ENCODE data around the gene DEXI. TPM values are rescaled to one million over a fixed set of nuclear protein-coding genes. Genes with fewer than 3 reads are reported as not detected.

Gene DEXI
- total and polyA plus RNA-seq, 2 of the 13 experiments (the other 11 are each of a cell fraction or from before 2014, with no cell fraction given) = 51.5 to 70.4 TPM

DNA sequence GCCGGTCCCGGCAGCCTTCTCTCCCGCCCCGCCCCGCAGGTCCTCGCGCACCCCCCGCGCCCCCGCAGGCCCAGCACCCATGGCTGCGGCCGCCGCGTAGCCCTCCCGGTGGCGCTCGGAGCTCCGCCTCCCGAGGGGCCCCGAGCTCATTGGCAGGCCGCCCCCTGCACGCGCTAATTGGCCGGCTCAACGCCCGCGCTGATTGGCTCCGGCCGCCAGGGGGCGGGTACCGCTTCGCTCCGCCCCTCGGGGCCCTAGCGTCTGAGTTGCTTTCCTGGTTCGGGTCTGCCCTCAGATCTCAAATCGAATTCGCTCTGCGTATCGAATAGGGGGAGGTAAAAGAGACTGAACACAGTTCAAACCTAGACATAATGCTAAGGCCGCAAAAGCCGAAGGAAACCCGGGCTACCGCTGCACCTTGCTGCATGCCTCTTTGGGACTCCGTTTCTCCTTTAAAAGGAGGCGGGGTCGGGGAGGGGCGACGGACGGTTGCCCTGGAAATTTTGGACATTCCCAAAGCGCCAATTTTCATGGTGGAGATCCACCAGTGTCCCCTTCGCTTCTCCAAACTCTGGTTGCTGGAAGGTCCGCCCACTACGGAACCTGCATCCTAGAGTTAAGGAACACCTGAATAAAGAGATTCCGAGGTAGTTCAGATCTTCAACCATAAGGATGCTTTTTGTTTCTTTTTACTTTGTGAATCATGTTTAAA is at the start of gene DEXI (continued):
- TF ChIP-seq, protein P1, sequence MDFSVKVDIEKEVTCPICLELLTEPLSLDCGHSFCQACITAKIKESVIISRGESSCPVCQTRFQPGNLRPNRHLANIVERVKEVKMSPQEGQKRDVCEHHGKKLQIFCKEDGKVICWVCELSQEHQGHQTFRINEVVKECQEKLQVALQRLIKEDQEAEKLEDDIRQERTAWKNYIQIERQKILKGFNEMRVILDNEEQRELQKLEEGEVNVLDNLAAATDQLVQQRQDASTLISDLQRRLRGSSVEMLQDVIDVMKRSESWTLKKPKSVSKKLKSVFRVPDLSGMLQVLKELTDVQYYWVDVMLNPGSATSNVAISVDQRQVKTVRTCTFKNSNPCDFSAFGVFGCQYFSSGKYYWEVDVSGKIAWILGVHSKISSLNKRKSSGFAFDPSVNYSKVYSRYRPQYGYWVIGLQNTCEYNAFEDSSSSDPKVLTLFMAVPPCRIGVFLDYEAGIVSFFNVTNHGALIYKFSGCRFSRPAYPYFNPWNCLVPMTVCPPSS (IDR thresholded peaks at IDR 0.05) = no peak
- TF ChIP-seq HOXA9 (CRISPR knock-in tag; IDR thresholded peaks at IDR 0.05; ENCODE audit: borderline replicate concordance) = no peak
- TF ChIP-seq, protein P2, sequence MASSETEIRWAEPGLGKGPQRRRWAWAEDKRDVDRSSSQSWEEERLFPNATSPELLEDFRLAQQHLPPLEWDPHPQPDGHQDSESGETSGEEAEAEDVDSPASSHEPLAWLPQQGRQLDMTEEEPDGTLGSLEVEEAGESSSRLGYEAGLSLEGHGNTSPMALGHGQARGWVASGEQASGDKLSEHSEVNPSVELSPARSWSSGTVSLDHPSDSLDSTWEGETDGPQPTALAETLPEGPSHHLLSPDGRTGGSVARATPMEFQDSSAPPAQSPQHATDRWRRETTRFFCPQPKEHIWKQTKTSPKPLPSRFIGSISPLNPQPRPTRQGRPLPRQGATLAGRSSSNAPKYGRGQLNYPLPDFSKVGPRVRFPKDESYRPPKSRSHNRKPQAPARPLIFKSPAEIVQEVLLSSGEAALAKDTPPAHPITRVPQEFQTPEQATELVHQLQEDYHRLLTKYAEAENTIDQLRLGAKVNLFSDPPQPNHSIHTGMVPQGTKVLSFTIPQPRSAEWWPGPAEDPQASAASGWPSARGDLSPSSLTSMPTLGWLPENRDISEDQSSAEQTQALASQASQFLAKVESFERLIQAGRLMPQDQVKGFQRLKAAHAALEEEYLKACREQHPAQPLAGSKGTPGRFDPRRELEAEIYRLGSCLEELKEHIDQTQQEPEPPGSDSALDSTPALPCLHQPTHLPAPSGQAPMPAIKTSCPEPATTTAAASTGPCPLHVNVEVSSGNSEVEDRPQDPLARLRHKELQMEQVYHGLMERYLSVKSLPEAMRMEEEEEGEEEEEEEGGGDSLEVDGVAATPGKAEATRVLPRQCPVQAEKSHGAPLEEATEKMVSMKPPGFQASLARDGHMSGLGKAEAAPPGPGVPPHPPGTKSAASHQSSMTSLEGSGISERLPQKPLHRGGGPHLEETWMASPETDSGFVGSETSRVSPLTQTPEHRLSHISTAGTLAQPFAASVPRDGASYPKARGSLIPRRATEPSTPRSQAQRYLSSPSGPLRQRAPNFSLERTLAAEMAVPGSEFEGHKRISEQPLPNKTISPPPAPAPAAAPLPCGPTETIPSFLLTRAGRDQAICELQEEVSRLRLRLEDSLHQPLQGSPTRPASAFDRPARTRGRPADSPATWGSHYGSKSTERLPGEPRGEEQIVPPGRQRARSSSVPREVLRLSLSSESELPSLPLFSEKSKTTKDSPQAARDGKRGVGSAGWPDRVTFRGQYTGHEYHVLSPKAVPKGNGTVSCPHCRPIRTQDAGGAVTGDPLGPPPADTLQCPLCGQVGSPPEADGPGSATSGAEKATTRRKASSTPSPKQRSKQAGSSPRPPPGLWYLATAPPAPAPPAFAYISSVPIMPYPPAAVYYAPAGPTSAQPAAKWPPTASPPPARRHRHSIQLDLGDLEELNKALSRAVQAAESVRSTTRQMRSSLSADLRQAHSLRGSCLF (CRISPR knock-in tag; IDR thresholded peaks at IDR 0.05; ENCODE audit: borderline replicate concordance) = no peak
- no peak for TF ChIP-seq ZNF20 (CRISPR knock-in tag; IDR thresholded peaks at IDR 0.05)
- TF ChIP-seq ZNF839 (CRISPR knock-in tag; IDR thresholded peaks at IDR 0.05; ENCODE audit: borderline replicate concordance) = no peak
- TF ChIP-seq PPARG (CRISPR knock-in tag; conservative IDR thresholded peaks at IDR 0.05) = peak; percentile 44; the same call in 1 of the 2 replicates
- TF ChIP-seq SMYD3 (CRISPR knock-in tag; IDR thresholded peaks at IDR 0.05) = no peak
- TF ChIP-seq ZBTB20 (CRISPR knock-in tag; IDR thresholded peaks at IDR 0.05; ENCODE audit: borderline replicate concordance, low read depth) = no peak; the same call in 1 of the 2 replicates
- TF ChIP-seq ZSCAN12 (CRISPR knock-in tag; IDR thresholded peaks at IDR 0.05) = no peak
- TF ChIP-seq, protein P3, sequence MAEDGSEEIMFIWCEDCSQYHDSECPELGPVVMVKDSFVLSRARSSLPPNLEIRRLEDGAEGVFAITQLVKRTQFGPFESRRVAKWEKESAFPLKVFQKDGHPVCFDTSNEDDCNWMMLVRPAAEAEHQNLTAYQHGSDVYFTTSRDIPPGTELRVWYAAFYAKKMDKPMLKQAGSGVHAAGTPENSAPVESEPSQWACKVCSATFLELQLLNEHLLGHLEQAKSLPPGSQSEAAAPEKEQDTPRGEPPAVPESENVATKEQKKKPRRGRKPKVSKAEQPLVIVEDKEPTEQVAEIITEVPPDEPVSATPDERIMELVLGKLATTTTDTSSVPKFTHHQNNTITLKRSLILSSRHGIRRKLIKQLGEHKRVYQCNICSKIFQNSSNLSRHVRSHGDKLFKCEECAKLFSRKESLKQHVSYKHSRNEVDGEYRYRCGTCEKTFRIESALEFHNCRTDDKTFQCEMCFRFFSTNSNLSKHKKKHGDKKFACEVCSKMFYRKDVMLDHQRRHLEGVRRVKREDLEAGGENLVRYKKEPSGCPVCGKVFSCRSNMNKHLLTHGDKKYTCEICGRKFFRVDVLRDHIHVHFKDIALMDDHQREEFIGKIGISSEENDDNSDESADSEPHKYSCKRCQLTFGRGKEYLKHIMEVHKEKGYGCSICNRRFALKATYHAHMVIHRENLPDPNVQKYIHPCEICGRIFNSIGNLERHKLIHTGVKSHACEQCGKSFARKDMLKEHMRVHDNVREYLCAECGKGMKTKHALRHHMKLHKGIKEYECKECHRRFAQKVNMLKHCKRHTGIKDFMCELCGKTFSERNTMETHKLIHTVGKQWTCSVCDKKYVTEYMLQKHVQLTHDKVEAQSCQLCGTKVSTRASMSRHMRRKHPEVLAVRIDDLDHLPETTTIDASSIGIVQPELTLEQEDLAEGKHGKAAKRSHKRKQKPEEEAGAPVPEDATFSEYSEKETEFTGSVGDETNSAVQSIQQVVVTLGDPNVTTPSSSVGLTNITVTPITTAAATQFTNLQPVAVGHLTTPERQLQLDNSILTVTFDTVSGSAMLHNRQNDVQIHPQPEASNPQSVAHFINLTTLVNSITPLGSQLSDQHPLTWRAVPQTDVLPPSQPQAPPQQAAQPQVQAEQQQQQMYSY (CRISPR knock-in tag; IDR thresholded peaks at IDR 0.05) = no peak
- TF ChIP-seq MTF2 (CRISPR knock-in tag; IDR thresholded peaks at IDR 0.05; ENCODE audit: borderline replicate concordance) = no peak
- no peak; the same call in 1 of the 2 replicates for TF ChIP-seq RELA (CRISPR knock-in tag; IDR thresholded peaks at IDR 0.05)
- TF ChIP-seq, protein P4, sequence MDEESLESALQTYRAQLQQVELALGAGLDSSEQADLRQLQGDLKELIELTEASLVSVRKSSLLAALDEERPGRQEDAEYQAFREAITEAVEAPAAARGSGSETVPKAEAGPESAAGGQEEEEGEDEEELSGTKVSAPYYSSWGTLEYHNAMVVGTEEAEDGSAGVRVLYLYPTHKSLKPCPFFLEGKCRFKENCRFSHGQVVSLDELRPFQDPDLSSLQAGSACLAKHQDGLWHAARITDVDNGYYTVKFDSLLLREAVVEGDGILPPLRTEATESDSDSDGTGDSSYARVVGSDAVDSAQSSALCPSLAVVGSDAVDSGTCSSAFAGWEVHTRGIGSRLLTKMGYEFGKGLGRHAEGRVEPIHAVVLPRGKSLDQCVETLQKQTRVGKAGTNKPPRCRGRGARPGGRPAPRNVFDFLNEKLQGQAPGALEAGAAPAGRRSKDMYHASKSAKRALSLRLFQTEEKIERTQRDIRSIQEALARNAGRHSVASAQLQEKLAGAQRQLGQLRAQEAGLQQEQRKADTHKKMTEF (CRISPR knock-in tag; IDR thresholded peaks at IDR 0.05) = peak; percentile 81; the same call in 1 of the 2 replicates
- peak; percentile 77 for TF ChIP-seq ASH2L (IDR thresholded peaks at IDR 0.05; ENCODE audit: insufficient read length, low read depth, low read length)
- TF ChIP-seq MAZ (IDR thresholded peaks at IDR 0.05; ENCODE audit: borderline replicate concordance, low read depth, low read length) = no peak
- TF ChIP-seq MAZ (CRISPR knock-in tag; IDR thresholded peaks at IDR 0.05; ENCODE audit: low read depth) = peak; percentile 63
- peak; percentile 50; the same call in 1 of the 2 replicates for TF ChIP-seq KDM2A (CRISPR knock-in tag; IDR thresholded peaks at IDR 0.05; ENCODE audit: borderline replicate concordance, low read depth)
- TF ChIP-seq ZNF121 (CRISPR knock-in tag; IDR thresholded peaks at IDR 0.05) = no peak
